Osteoblast (primary cell): ENCODE measurements around the gene SLC7A5. TPM values are rescaled to one million over a fixed set of nuclear protein-coding genes. Genes with fewer than 3 reads are reported as not detected.
"Not testable (repeated sequence)": the region's sequence is repeated elsewhere in the genome, so short reads cannot be mapped to it uniquely, and the experiment has no call there.

Source experiments
- DNase-seq: peaks from one replicate; pipeline ENCODE4 v3.0.0; 2011; ENCODE audit warnings: low spot score, mixed read lengths; ENCODE audit not compliant: insufficient read length; ENCODE audit errors: missing footprints
- H2AFZ ChIP-seq: 2 replicates; pipeline ENCODE4 v1.6.0; 2011; ENCODE audit warnings: mild to moderate bottlenecking, low read length
- H3K27ac ChIP-seq: 2 replicates; pipeline ENCODE4 v1.5.1; 2011; ENCODE audit warnings: mild to moderate bottlenecking, low read depth, low read length, moderate library complexity
- H3K27me3 ChIP-seq: 2 replicates; pipeline ENCODE4 v1.6.0; 2012; ENCODE audit warnings: mild to moderate bottlenecking, control low read depth, inconsistent platforms, low read length, moderate library complexity; ENCODE audit not compliant: insufficient read depth
- H3K36me3 ChIP-seq: 2 replicates; pipeline ENCODE4 v1.5.1; 2011; ENCODE audit warnings: mild to moderate bottlenecking, low read length, control low read depth, moderate library complexity; ENCODE audit not compliant: insufficient read depth
- H3K4me1 ChIP-seq: 2 replicates; pipeline ENCODE4 v1.5.1; 2011; ENCODE audit warnings: mild to moderate bottlenecking, low read length, control low read depth, moderate library complexity; ENCODE audit not compliant: insufficient read depth
- H3K4me2 ChIP-seq: 2 replicates; pipeline ENCODE4 v1.6.0; 2011; ENCODE audit warnings: mild to moderate bottlenecking, low read length; ENCODE audit not compliant: insufficient read depth
- H3K4me3 ChIP-seq: fragments of 200-600 bp; sonication (generic); 3 replicates; pipeline ENCODE4 v1.5.1; 2012; ENCODE audit warnings: mild to moderate bottlenecking, low read length, inconsistent platforms; ENCODE audit not compliant: insufficient read depth
- H3K79me2 ChIP-seq: 2 replicates; pipeline ENCODE4 v1.6.0; 2012; ENCODE audit warnings: mild to moderate bottlenecking, low read length, control low read depth, inconsistent platforms; ENCODE audit not compliant: insufficient read depth
- H3K9me3 ChIP-seq: 2 replicates; pipeline ENCODE4 v1.5.1; 2011; ENCODE audit warnings: low read depth, low read length, control low read depth
- H4K20me1 ChIP-seq: 2 replicates; pipeline ENCODE4 v1.6.0; 2012; ENCODE audit warnings: mild to moderate bottlenecking, low read length, control low read depth; ENCODE audit not compliant: insufficient read depth
- CTCF ChIP-seq: IDR thresholded peaks from 2 replicates; pipeline ENCODE4 v1.5.1; 2011; ENCODE audit warnings: mild to moderate bottlenecking, low read depth, low read length, moderate library complexity; ENCODE audit errors: extremely low read depth
- total RNA-seq: library from RNA; depleted of rRNA; stranded (reverse); fragments of >200 nt; gene quantifications from 2 replicates; pipeline ENCODE4 v1.2.3, GENCODE V29; 2012

SLC7A5 gene
- total RNA-seq, 1 donor = 90.8 TPM

- H3K9me3 ChIP-seq = peaks cover 4% of the 10 kb centered on the region
Measured at GRCh38 chr16:87812200-87812656, 57.1 kb downstream of the SLC7A5 start.

GRCh38 chr16:87811454-87811853 is 57.9 kb downstream of the SLC7A5 start:
- H3K27ac ChIP-seq, H3K79me2 ChIP-seq, H4K20me1 ChIP-seq, H3K9me3 ChIP-seq, DNase-seq, H2AFZ ChIP-seq, H3K27me3 ChIP-seq, H3K4me3 ChIP-seq, H3K4me2 ChIP-seq, H3K36me3 ChIP-seq: not testable (repeated sequence)
- H3K4me1 ChIP-seq = peaks cover 12% of the 10 kb centered on the region

More at GRCh38 chr16:87812200-87812656, 57.1 kb downstream of the SLC7A5 start:
- DNase-seq = peak; percentile 44
- Histone ChIP-seq H4K20me1 (no peaks in the 10 kb centered on the region), H3K27ac (no peak overlapping the region), H3K4me1 (peaks cover 5% of the 10 kb centered on the region), H3K4me2 (no peak overlapping the region), H3K4me3 (no peak overlapping the region), H3K79me2 (no peaks in the 10 kb centered on the region), H2AFZ (no peak overlapping the region), H3K36me3 (no peaks in the 10 kb centered on the region), H3K27me3 (peaks cover 3% of the 10 kb centered on the region)
- TF ChIP-seq CTCF = no peak

DNA sequence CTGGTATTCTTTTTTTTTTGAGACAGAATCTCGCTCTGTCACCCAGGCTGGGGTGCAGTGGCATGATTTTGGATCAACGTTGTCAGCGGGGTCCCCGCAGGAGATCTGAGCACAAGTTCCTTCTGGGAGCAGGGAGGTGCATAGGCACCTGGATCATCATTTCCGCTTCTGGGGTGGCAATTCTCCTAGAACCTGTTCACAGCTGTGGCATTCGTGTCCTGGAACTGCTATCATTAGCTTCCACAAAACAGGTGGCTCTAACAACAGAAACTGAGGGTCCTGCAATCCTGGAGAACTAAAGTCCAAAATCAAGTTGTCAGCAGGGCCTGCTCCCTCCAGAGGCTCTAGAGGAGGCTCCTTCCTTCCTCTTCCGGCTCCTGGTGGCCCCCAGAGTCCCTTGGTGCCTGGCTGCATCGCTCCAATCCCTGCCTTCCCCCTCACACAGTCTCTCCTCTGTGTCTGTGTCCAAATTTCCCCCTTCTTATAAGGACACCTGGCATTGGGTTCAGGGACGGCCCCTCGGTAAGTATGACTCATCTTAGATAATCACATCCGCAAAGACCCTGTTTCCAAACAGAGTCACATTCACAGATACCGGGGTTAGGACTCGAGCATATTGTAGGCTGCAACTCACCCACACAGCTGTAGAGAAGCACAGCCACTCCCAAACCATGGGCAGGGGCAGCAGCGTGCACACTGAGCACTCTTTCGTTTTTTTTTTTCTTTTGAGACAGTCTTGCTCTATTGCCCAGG is 60.0 kb downstream of the SLC7A5 start:
- H3K27me3 ChIP-seq = peaks cover 3% of the 10 kb centered on the region
- H3K4me1 ChIP-seq = peaks cover 19% of the 10 kb centered on the region
- DNase-seq = peak; percentile 14
- TF ChIP-seq CTCF = no peak
- H3K36me3 ChIP-seq = no peaks in the 10 kb centered on the region
- no peaks in the 10 kb centered on the region for H3K9me3 ChIP-seq
- no peak overlapping the region for H3K27ac ChIP-seq
- no peak overlapping the region for H3K4me3 ChIP-seq
- no peaks in the 10 kb centered on the region for H3K79me2 ChIP-seq
- H3K4me2 ChIP-seq = no peak overlapping the region
- H2AFZ ChIP-seq = no peak overlapping the region
- no peaks in the 10 kb centered on the region for H4K20me1 ChIP-seq

DNA sequence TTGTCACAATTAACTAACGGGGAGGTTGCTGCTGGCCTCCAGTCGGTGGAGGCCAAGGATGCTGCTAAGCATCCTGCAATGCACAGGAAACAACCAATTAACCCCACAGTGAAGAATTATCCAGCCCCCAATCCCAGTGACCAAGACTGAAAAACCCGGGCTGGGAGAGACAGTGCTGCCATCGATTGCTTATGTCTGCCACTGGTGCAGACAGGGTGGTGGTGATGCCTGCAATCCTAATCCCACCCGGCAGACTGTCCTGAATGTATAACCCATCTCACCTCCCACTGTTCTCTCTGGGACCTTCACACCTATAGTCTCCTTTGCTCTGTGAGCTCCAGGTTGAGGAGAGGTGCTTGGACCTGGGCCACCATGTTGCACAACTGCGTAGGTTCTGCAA is 61.2 kb downstream of the SLC7A5 start:
- TF ChIP-seq CTCF = no peak
- H2AFZ ChIP-seq = no peak overlapping the region
- no peak overlapping the region for H3K4me2 ChIP-seq
- no peaks in the 10 kb centered on the region for H3K36me3 ChIP-seq
- DNase-seq = peak; percentile 42
- no peaks in the 10 kb centered on the region for H3K9me3 ChIP-seq
- no peak overlapping the region for H3K4me3 ChIP-seq
- H3K27me3 ChIP-seq = peaks cover 3% of the 10 kb centered on the region
- no peaks in the 10 kb centered on the region for H3K79me2 ChIP-seq
- H4K20me1 ChIP-seq = no peaks in the 10 kb centered on the region
- peaks cover 19% of the 10 kb centered on the region for H3K4me1 ChIP-seq
- no peak overlapping the region for H3K27ac ChIP-seq
